ENCODE data around the gene CTDSP1.

CTDSP1 gene, protein sequence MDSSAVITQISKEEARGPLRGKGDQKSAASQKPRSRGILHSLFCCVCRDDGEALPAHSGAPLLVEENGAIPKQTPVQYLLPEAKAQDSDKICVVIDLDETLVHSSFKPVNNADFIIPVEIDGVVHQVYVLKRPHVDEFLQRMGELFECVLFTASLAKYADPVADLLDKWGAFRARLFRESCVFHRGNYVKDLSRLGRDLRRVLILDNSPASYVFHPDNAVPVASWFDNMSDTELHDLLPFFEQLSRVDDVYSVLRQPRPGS
- total RNA-seq = 12.6 to 104 (median 48.2) reads per million in 17 experiments

DNA sequence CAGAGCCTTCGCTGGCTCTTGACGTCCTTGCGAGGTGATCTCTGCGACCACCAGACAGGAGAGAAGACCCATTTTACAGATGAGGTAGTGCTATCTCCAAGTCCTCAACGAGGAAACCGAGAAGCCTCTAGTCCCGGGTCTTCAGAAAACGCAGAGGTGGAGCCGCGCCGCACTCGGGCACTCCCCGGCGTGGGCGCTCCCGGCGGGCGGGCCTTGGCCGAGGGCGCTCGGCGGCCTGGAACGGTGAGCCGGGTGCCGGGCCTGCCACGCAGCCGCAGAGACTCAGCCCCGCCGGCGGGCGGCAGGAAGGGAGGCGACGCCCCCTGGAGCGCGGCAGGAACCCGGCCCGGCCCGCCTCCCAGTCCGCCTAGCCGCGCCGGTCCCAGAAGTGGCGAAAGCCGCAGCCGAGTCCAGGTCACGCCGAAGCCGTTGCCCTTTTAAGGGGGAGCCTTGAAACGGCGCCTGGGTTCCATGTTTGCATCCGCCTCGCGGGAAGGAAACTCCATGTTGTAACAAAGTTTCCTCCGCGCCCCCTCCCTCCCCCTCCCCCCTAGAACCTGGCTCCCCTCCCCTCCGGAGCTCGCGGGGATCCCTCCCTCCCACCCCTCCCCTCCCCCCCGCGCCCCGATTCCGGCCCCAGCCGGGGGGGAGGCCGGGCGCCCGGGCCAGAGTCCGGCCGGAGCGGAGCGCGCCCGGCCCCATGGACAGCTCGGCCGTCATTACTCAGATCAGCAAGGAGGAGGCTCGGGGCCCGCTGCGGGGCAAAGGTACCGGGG is at the start of gene CTDSP1:
CTDSP1 (plus strand) TSS at position 478 of the 776 bp plus-strand sequence; CDS start at position 701, 223 bp downstream.
- DNase-seq = peak; percentile 97 to 98 (median 98)

DNA sequence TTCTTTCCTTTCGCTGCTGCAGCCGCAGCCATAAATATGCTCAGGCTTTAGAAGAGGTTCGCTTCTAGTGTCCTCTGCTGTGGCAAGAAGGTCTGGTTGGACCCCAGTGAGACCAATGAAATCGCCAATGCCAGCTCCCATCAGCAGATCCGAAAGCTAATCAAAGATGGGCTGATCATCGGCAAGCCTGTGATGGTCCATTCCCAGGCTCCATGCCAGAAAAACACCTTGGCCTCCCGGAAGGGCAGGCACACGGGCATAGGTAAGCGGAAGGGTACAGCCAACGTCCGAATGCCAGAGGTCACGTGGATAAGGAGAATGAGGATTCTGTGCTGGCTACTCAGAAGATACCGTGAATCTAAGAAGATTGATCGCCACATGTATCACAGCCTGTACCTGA is 45.6 kb upstream of the CTDSP1 start:
- no peak for DNase-seq

DNA sequence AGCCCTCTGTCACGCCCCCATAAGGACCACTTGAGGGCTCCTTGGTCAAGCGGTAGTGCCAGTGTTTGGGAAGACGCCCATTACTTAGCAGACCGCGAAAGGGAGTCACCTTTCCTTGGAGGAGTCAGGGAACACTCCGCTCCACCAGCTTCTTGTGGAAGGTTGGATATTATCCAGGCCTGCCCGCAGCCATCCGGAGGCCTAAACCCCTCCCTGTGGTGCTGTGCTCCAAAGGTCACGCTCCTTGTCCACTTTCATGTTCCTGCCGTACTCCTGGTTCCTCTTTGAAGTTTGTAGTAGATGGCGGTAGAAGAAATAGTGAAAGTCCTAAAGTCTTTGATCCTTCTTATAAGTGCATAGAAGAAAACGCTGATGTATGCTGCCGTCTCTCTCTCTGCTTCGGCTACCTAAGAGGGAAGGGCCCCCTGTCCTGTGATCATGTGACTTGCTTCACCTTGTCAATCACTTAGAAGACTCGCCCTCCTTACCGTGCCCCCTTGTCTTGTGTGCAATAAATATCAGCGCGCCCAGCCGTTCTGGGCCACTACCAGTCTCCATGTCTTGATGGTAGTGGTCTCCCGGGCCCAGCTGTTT is 44.7 kb upstream of the CTDSP1 start:
- DNase-seq = no peak

DNA sequence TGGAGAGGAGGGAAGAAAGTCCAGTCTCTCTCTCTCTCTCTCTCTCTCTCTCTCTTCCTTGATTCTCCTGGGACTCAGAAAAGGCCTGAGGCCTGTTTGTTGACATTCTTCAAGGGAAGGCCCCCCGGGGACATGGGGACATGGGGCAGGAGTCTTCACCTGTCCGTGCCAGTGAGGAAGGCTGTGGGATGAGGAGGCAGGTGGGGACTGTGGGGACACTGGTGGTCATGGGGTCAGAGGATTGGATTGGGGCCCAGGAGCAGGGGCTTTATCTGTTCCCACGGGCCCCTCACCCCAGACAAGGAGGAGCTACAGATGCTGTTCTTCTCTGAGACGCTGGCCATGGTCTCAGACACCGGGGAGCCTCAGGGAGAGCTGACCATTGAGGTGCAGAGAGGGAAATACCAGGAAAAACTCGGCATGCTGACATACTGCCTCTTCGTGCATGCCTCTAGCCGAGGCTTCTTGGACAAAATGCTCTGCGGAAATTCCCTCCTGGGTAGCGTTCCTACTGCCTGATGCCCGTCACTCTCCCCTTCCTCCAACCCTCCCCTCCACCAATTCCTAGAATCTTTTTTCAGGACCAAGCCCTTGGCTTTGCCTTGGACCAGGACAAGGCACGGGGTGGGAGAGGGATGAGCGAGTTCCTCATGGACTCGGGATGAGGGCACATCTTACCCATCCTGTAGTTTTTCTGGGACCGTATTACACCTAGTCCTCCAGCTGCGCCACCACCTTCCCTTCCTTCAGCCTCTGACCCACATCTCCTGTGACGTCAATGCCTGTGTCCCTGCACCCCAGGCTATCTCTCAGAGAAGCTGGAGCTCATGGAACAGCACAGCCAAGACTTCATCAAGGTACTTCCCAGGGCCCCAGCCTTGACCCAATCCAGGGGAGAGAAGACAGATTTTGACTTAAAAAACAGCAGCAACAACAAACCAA is 42.2 kb upstream of the CTDSP1 start:
- no peak for DNase-seq

DNA sequence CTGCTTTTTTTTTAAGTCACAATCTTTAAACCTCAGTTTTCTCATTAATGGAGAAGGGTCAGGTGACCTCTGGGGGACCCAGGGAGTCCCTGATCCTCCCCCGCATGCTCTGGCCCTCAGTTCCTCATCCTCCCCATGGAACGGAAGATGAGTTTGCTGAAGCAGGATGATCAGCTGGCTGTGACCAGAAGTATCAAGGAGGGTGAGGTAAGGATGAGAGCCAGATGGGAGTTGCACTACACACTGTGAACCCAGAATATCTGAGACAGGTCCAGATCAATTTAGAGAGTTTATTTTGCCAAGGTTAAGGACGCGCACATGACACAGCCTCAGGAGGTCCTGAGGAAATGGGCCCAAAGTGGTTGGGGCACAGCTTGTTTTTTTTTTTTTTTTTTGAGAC is 39.2 kb upstream of the CTDSP1 start:
- DNase-seq = peak; percentile 91 to 97 (median 96)

DNA sequence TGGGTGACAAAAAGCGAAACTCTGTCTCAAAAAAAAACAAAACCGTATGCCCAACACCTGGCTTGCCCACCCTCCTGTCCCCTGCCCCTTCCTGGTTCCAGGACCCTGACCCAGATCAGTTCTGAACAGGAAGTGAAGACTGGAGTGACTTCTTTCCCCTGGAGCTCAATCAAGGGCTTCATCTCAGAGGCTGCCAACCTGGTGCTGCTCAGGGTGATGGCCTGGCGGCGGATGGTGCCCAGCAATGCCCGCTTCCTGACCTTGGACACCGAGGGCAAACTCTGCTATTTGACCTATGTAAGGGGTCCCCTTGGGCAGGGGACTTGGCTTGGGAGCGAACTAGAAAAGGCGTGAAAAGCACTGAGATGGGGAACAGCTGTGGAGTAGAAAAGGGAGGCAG is 37.1 kb upstream of the CTDSP1 start:
- DNase-seq = no peak

DNA sequence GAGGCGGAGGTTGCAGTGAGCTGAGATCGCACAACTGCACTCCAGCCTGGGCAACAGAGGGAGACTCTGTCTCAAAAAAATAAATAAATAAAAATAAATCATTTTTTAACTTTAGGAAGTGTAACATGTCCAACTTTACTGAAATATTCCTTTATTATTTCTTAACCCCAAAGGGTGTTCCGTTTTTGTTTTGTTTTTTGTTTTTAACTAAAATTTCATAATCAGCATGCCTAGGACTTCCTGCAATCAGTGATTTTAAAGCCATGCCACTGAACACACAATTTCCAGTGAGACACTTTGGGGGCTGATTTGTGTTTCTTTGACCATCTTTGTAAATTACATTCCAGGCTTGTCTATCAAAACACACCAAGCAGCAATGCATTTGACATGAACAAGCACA is 35.9 kb upstream of the CTDSP1 start:
- DNase-seq = peak in 2 of 4 experiments; percentile 71 to 77

DNA sequence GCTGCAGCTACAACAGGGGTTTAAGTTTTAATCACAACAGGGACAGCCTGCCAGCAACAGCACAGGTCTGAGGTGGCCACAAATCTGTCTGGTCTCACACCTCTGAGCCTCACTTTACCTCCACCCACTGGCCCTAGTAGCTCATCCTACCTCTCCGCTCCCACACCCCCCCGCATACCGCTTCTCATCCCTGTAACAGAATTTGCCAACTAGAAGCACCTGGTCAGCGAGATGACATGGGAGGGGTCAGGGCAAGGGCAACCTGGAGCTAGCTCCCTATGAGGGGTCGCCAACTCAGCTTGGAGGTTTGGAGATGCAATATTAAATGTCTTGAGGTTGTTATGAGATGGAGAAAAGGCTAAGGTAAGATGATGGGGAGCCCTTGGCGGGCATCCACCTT is 35.5 kb upstream of the CTDSP1 start:
- DNase-seq = no peak

DNA sequence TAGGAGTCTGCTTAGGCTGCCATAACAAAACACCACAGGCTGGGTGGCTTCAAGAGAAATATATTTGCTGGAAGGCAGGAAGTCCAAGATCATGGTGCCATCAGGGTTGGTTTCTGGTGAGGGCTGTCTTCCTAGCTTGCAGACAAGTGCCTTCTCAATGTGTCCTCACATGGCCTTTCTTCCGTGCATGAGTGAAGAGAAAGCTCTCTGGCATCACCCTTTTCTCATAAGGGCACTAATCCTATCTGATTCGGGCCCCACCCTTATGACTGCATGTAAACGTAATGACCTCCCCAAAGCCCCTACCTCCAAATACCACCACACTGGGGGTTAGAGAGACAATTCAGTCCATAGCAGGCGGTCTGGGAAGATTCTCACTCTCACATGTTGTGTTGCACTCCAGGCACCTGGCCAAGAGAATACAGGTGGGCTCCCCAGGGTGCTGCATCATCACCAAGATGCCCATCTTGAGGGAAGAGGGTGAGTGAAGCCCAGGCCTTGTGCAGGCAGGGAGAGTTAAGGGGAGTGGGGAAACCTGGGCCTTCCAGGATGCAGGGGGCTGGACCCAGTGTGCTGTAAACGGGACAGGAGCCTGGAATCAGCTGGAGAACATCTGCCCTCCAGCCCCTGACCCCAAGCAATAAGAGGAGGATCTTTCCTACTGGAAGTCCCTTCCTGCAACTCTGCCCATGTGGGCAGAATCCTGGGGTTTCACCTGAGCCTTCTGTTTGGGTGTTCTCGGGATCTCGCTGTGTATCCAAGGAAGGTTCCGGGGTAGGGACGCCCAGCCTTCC is 32.9 kb upstream of the CTDSP1 start:
- DNase-seq = no peak

DNA sequence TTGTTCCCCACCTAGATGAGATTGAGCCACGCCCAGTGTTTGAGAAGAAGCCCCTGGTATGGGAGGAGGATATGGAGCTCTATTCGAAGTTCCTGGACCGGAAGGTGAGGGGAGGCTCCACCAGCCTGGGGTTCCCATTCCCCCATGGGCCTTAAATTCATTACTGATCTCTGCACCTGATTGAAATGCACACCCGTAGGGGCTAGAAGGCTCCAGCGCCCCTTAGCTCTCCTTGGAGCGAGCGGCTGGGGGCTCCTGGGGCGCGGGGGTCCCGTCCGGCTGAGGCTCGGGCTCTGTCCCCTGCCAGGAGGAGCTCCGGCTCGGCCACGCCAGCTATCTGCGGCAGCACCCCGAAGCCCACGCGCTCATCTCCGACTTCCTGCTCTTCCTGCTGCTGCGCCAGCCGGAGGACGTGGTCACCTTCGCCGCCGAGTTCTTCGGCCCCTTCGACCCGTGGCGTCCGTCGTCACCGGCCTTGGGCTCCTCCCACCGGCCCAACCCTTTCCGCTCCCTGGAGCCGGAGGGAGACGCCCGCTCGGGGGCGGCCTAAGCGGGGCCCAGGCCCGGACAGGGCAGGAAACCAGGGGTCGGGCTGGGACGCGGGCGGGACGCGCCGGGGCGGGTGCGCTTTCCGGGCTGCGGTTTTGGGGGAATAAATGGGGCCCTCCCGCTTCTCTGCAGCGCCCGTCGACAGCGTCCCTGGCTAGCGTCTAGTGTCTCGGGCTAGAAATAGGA is 32.1 kb upstream of the CTDSP1 start:
- DNase-seq = peak; percentile 98 to 99 (median 99)

DNA sequence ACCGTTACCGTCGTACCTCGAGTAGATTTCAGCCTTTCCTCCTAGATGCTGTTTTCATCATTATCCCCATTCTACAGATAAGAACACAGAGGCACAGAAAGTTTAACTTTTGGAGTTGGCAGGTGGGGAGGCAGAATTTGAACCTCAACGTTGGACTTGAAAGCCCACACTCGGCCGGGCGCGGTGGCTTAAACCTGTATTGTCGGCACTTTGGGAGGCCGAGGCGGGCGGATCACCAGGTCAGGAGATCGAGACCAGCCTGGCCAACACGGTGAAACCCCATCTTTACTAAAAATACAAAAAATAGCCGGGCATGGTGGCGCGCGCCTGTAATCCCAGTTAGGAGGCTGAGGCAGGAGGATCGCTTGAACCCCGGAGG is 31.5 kb upstream of the CTDSP1 start:
- DNase-seq = no peak

DNA sequence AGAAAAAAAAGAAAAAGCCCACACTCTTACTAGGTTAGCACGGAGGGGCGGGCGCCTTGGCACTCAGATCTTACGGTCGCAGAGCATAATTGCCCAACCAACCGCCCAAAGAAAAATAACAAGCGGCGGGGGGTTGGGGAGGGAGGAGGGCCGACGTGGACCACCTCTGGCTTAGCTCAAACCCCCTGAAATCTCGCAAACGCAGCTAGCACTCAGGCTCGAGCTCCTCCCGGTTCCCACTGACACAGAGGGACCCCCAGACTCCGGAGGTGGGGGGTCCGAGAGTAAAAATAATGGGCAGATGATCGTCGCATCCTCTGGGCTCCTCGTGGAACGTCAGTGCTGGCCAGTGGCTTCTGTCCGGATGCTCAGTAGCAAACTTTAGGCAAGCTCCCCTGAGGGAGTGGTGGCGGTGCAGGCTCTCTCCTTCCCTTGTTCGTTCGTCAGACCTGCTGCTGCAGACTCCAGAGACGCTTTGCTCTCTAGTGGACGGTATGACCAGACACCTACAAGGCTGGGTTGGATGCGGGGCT is 31.0 kb upstream of the CTDSP1 start:
- DNase-seq = peak; percentile 47 to 67 (median 60)

DNA sequence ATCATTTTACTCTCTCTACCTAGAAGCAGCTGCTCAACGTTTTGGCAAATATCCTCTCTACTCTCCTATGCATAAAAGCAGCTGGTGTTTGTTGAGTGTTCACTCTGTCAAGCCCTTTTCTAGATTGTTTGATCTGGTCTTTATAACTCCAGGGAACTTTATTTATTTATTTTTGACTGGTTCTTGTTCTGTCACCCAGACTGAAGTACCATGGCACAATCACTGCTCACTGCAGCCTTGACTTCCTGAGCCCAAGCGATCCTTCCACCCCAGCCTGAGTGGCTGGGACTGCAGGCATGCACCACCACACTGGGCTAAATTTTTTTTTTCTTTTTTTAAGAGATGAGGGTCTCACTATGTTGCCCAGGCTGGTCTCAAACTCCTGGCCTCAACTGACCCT is 30.3 kb upstream of the CTDSP1 start:
- peak; percentile 31 to 68 (median 65) for DNase-seq

DNA sequence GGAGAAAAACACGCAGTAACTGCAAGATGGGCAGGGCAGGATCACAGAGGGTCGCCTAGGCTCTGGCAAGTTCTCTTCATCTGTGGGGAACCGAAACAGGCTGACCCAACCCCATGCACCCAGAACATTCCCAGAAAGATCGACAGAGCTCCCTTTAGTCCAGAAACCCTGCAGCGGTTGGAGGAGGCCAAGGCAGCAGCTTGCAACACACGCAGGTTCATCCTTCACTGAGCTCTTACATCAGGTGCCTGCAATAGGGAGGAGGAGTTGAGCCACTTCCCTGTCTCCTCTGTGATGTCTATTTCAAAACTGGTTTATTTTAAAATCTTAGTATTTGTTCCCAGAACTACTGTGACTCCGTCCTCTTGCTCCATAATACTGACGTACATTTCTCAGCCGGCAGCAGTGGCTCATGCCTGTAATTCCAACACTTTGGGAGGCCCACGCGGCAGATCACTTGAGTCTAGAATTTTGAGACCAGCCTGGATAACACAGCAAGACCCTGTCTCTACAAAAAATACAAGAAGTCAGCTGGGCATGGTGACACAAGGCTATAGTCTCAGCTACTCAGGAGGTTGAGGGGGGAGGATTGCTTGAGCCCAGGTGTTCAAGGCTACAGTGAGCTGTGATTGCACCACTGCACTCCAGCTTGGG is 29.1 kb upstream of the CTDSP1 start:
- peak; percentile 93 to 99 (median 94) for DNase-seq

DNA sequence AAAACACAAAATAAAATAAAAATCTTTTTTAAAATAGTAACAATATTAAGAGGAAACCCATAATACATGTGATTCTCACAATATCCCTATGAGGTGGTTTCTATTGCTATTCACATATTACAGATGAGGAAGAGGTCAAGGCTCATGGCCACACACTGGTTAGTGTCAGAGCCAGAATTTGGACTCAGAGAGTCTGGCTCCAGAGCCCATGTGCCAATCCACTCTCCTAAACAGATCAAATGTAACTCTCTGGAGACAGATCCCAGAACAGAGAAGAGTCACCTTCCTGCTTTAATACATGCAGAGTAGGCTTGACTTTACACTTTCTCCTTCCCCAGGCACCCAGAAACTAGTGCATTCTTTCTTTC is 27.7 kb upstream of the CTDSP1 start:
- DNase-seq = peak; percentile 59 to 75 (median 66)

DNA sequence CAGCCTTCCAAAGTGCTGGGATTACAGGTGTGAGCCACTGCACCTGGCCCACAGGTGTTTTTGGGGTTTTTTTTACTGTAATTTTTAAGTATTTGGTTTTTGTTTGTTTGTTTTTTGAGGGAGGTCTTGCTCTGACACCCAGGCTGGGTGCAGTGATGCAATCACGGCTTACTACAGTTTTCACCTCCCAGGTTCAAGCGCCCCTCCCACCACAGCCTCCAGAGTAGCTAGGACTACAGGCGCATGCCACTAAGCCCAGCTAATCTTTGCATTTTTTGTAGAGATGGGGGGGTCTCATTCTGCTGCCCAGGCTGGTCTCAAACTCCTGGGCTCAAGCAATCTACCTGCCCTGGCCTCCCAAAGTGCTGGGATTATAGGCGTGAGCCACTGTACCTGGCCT is 24.9 kb upstream of the CTDSP1 start:
- no peak for DNase-seq

DNA sequence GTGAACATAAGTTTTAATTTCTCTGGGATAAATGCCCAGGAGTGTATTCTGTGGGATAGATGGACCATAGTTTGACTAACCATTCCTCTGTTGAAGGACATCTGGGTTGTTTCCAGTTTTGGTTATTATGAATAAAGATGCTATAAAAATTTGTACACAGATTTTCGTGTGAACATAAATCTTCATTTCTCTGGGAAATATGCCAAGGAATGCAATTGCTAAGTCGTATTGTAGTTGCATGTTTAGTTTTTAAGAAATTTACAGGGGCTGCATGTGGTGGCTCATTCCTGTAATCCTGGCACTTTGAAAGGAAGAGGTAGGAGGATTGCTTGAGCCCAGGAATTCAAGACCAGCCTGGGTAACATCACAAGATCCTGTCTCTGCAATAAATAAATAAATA is 24.5 kb upstream of the CTDSP1 start:
- no peak for DNase-seq

DNA sequence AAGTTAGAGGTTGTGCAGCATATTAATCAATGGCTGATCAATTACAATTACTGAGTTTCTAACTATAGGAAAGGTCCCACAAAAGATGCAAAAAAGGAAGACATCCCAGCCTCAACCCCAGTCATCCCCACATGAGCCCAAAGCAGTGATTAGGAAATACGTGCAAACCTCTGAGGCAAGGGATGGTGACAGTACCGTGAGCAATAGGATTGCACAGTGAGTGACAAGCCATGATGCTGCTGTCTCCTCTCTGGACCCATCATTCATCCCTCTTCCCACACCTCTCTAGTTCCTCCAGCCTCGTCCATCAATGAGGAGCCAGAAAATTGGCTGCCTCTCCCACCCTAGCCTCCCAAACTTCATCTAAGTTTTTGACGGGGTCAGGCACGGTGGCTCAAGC is 21.6 kb upstream of the CTDSP1 start:
- DNase-seq = peak; percentile 85 to 93 (median 88)

DNA sequence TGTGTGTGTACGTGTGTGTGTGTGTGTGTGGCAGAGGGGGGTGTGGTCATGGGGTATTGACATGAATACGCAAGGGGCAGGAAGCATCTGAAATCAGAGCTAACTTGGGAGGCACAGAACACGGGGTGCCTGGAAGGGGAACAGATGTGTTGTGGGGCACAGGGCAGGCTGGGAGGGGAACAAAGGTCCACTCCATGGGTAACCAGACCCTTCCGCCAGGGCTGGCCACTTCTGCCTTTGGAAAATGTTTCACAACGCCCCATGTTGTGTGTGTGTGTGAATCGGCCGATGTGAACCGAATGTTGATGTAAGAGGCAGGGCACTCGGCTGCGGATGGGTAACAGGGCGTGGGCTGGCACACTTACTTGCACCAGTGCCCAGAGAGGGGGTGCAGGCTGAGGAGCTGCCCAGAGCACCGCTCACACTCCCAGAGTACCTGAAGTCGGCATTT is 17.7 kb upstream of the CTDSP1 start, which contains the start of gene SLC11A1:
SLC11A1 (plus strand) TSS at position 358 of the 451 bp plus-strand sequence. CDS start 96 bp downstream, outside the sequence.
- peak; percentile 96 to 99 (median 97) for DNase-seq

DNA sequence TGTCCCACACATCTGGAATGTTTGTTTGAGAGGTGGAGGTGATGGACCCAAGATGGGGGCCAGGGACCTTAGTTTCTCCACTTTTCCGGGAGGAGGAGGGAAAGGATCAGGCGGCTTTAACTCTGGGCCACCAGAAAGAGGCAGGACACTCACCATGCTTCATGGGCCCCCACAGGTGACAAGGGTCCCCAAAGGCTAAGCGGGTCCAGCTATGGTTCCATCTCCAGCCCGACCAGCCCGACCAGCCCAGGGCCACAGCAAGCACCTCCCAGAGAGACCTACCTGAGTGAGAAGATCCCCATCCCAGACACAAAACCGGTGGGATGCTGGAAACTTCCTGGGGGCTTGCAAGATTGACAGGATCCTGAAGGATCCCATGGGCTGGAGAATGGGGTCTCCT is 16.9 kb upstream of the CTDSP1 start:
- peak in 1 of 4 experiments; percentile 21 for DNase-seq

All from suppressor macrophage (primary cell).